HuH-7.5 (cell line): ENCODE results near the gene ENOSF1.

Experiments
- DNase-seq: peaks from one replicate; pipeline ENCODE4 v3.0.0; 2011; ENCODE audit warnings: low spot score

The ENOSF1 gene

GRCh38 chr18:631560-631959 lies 80.9 kb downstream of the ENOSF1 start:
- no peak for DNase-seq

DNA sequence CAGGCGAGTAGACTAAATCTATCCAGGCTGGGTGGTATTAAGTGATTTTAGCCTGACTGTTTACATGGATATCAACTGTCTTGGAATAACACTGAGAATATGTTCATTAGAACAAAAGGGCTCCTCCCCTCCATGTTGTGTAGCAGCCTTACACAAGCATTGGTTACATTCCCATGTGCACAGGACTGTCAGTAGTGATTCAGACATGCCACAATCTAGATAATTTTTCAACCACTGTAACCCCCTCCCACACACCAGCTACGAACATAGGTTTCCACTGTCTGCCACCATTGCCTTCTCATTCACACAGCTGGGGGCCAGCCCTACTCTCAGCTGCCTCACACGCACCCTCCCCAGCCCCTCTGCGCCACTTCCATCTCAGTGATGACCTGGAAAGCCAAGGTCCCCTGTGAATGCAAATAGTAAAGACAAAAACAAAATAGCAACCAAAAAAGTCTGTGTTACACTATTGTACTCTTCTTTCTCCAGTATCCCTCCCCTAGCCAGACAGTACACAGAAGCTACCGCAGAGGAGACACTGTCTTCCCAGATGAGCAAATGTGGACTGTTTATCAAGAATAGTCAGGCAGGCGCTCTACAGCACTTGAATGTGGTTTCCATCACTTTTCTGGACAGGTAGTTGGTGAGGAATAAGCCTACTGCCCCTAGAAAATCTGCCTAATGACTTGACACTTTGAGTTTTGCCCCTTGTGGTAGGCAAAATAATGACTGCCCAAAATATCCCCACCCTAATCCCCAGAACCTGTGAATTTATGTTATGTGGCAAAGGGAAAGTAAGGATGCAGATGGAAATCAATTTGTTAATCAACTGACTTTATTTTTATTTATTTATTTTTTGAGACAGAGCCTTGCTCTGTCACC lies 82.9 kb downstream of the ENOSF1 start:
- DNase-seq, result no peak

DNA sequence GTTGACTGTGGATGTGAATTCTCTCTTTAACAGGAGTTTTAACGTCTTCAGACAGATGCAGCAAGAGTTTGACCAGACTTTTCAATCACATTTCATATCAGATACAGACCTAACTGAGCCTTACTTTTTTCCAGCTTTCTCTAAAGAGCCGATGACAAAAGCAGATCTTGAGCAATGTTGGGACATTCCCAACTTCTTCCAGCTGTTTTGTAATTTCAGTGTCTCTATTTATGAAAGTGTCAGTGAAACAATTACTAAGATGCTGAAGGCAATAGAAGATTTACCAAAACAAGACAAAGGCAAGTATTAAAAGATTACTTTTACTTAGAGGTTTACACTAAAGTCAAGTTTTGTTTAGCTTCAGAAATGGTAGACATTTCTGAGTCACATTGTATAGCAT lies 85.2 kb downstream of the ENOSF1 start:
- no peak for DNase-seq

- peak; percentile 58 for DNase-seq
These were observed 88.4 kb downstream of the ENOSF1 start for GRCh38 chr18:623761-624620.

DNA sequence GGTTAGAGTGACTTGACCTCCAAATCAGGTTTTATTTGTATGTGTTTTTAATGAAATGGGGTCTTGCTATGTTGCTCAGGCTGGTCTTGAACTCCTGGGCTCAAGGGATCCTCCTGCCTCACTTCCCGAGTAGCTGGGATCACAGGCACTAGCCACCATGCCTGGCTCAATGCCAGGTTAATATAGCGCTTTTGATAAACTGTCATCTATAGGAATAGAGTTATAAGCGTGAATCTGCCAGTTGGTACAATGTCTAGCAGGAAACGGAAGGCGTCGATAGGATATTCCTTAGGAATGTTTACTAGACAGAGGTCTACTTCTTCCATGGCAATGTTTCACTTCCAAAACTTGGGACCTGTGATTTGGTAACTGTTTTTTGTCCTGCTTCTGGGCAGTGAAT lies 90.1 kb downstream of the ENOSF1 start:
- no peak for DNase-seq

DNA sequence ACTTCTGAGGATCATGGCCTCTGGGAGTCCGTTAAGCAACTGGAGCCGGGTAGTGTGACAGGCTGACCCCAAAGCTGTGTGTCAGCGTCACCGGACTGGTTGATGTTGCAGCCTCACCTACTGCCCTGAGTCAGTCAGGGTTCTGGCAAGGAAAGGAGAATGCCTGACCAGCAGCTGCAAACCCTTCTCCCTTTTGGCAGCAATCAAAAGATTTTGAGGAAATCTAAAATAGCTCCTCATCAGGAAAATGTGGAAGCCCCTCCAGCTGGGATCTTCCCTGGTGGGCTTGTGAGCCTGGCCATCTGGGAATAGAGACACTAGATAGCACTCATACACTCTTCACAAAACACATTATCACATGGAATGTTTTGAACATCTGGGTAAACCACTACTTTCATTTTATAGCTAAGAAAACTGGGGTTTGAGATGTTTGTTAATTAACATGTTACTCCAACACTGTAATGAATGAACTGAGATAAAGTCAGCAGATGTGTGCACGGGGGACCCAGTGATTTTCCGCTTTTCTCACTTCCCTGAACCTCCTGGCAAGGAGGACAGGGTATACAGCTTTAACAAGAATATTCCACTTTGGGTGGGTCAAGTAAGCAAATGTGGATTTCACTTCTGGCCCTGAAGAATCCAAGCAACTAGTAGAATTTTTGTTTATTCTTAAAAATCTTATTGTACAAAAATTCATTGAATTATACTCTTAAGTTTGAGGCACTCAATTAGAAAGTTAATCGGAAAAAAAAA lies 91.0 kb downstream of the ENOSF1 start:
- no peak for DNase-seq
